A673 (cell line): ENCODE measurements around the gene OR56A4.

ENCODE experiments used
- CTCF ChIP-seq: fragments of 300-800, 200-600 bp; sonication (generic); conservative IDR thresholded peaks from 2 replicates; pipeline ENCODE4 v1.5.1; 2017; ENCODE audit warnings: low read depth, mild to moderate bottlenecking, antibody characterized with exemption, low read length, moderate library complexity, mixed read lengths
- EZH2 ChIP-seq: fragments of 200-600 bp; sonication (generic); IDR thresholded peaks from 2 replicates; pipeline ENCODE4 v1.6.1; 2017; ENCODE audit warnings: borderline replicate concordance, low read depth, mild to moderate bottlenecking, mixed read lengths, antibody characterized with exemption, low read length; ENCODE audit not compliant: poor library complexity, severe bottlenecking

- no peak for TF ChIP-seq CTCF
- TF ChIP-seq EZH2: no peak
Observed at GRCh38 chr11:6055569-6055968, 48.8 kb upstream of the OR56A4 start.
